Measurements from ENCODE around the gene SHMT2.

SHMT2 gene

GRCh38 chr12:57216014-57216911 lies 13.2 kb upstream of the SHMT2 start, which contains the start of gene NXPH4:
Gene NXPH4 (plus strand): TSS chr12:57216794. CDS start chr12:57216970, 176 bp downstream.
- TF ChIP-seq CTCF (IDR thresholded peaks at IDR 0.05) = no peak

GRCh38 chr12:57216921-57217879 lies 12.3 kb upstream of the SHMT2 start:
- TF ChIP-seq CTCF (IDR thresholded peaks at IDR 0.05) = no peak

GRCh38 chr12:57218030-57218853 lies 11.3 kb upstream of the SHMT2 start:
- no peak for TF ChIP-seq CTCF (IDR thresholded peaks at IDR 0.05)

- no peak for TF ChIP-seq CTCF (IDR thresholded peaks at IDR 0.05)
These were observed 10.1 kb upstream of the SHMT2 start for GRCh38 chr12:57219205-57219992.

GRCh38 chr12:57219993-57220754 lies 9.3 kb upstream of the SHMT2 start:
- no peak for TF ChIP-seq CTCF (IDR thresholded peaks at IDR 0.05)

- no peak for TF ChIP-seq CTCF (IDR thresholded peaks at IDR 0.05)
These were observed 8.7 kb upstream of the SHMT2 start for GRCh38 chr12:57220770-57221168.
